ENCODE measurements around the gene PSMD12.

- TF ChIP-seq, protein P1, sequence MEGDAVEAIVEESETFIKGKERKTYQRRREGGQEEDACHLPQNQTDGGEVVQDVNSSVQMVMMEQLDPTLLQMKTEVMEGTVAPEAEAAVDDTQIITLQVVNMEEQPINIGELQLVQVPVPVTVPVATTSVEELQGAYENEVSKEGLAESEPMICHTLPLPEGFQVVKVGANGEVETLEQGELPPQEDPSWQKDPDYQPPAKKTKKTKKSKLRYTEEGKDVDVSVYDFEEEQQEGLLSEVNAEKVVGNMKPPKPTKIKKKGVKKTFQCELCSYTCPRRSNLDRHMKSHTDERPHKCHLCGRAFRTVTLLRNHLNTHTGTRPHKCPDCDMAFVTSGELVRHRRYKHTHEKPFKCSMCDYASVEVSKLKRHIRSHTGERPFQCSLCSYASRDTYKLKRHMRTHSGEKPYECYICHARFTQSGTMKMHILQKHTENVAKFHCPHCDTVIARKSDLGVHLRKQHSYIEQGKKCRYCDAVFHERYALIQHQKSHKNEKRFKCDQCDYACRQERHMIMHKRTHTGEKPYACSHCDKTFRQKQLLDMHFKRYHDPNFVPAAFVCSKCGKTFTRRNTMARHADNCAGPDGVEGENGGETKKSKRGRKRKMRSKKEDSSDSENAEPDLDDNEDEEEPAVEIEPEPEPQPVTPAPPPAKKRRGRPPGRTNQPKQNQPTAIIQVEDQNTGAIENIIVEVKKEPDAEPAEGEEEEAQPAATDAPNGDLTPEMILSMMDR (IDR thresholded peaks at IDR 0.05; ENCODE audit: insufficient read depth, low read length, poor library complexity, severe bottlenecking) = no peak
- TF ChIP-seq EZH2phosphoT487 (conservative IDR thresholded peaks at IDR 0.05; ENCODE audit: low read length) = no peak
Measured at GRCh38 chr17:67403483-67403882, 37.1 kb upstream of the PSMD12 start.
